ENCODE results near the gene FAM184A.
A peak's percentile ranks its signal among the peaks of the same experiment; 100 is the strongest.
"Not testable (repeated sequence)": the region's sequence is repeated elsewhere in the genome, so short reads cannot be mapped to it uniquely, and the experiment has no call there.

FAM184A gene

DNA sequence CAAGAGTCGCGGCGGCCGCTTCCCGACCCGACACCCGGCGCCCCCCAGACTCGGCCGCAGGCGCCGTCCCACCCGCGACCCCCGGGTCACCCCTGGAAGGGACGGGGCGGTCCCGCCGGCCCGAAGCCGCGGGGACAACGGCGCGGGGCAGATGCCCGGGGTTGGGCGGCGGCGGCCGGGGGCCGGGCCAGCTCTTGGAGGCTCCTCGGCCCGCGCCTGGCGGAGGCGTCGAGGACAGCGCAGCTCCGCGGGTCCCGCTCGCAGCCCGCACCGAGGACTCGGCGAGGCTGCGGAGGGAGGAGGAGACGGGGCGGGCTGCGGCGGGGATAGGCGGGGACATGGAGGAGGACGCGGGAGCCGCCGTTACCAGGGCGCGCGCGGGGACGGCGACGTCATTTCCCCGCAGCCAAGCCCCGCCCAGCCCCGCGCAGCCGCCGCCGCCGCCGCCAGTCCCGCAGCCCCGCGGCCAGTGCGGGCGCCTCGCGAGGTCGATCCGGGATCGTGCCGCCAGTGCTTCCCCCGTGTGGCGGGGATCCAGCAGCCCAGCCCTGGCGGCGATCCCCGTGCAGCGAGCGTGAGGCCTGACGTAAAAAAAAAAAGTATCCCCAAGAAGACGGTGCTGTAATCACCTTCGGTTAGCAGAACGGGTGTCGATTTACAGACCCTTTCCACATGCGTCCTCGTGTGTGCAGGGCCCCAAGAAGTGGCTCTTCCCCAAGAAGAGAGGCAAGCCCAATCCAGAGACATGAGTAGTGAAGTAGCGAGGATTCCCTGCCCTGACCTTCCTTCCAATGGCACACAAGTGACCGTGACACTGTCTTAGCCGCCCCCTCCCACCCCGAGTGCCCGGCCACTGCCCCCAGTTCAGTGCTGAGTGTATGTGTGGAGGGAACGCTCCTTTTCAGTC is at the start of gene FAM184A:
TSS of gene FAM184A (minus strand) at position 289 of the 907 bp plus-strand sequence. CDS start 365 bp downstream, outside the sequence.
- DNase-seq, result peak; percentile 78

- no peak for DNase-seq
Measured at GRCh38 chr6:119127627-119128026, 49.2 kb upstream of the FAM184A start.

- no peak for DNase-seq
Measured at GRCh38 chr6:119126826-119127225, 48.4 kb upstream of the FAM184A start.

- DNase-seq, result no peak
Measured at GRCh38 chr6:119126140-119126539, 47.7 kb upstream of the FAM184A start.

GRCh38 chr6:119125576-119125975 is 47.1 kb upstream of the FAM184A start:
- no peak for DNase-seq

GRCh38 chr6:119124079-119124824 is 45.8 kb upstream of the FAM184A start:
- DNase-seq, result no peak

- no peak for DNase-seq
Measured at GRCh38 chr6:119122336-119122735, 43.9 kb upstream of the FAM184A start.

- DNase-seq, result no peak
Measured at GRCh38 chr6:119121367-119121766, 42.9 kb upstream of the FAM184A start.

- DNase-seq, result no peak
Measured at GRCh38 chr6:119119989-119120388, 41.5 kb upstream of the FAM184A start.

- DNase-seq, result not testable (repeated sequence)
Measured at GRCh38 chr6:119119062-119119461, 40.6 kb upstream of the FAM184A start.

DNA sequence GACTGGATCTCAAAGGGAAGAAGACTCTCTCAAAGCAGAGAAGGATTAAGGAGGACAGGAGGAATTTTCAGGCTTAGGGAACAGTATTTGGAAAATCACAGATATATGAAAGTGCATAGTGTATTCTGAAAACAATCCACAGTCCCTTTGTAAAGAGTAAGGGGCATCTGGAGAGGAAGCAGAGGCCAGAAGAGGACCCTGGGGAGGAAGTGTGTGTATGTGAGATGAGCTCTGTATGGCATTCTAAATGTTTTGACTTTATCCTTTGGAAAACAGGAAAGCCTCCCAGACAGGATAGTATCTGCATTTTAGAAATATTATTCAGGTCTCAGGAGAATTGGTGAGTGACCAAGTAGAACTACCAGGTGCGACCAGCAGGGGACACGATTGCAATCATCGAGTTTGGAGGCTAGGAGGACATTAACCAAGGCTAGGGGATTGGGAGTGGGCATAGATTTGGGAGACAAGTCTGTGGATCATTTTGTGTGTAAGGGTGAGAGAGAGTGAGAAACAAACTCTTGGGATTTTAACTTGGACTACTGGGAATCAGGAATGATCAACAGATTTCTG is 38.3 kb upstream of the FAM184A start:
- no peak for DNase-seq

GRCh38 chr6:119113961-119114360 is 35.5 kb upstream of the FAM184A start:
- no peak for DNase-seq

DNA sequence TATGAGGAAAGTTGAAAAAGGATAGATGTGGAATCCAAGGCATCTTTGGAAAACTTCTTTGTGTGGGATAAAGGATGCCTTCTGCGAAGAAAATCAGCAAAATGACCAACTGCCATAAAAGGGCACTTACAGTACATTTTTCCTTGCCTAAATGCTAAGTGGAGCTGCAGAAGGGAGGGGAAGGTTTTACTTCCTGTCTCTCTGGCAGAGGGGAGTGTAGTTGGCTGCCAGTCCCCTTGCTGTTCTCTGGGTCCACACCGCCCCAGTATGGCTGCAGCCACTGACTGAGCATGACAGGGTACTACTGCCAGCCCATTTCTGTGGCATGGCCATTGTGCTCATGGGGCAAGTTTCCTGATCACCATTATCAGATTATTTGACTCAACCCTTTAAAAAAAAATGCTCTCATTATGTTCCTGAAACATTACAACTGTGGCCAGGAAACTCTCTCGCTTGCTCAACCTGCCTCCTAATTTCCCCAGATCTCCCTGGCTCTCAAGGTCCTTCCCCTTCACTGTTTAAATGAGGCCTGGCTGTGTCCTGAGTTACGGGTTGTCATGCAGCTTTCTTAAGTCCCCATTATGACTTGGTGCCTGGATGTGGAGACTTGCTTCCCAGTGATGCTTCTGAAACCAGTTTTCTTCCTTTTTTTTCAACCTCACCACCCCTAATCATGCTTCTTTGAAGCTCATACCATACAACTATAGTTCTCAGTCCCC is 34.5 kb upstream of the FAM184A start:
- no peak for DNase-seq

- peak; percentile 68 for DNase-seq
Measured at GRCh38 chr6:119110601-119111548, 32.4 kb upstream of the FAM184A start.

DNA sequence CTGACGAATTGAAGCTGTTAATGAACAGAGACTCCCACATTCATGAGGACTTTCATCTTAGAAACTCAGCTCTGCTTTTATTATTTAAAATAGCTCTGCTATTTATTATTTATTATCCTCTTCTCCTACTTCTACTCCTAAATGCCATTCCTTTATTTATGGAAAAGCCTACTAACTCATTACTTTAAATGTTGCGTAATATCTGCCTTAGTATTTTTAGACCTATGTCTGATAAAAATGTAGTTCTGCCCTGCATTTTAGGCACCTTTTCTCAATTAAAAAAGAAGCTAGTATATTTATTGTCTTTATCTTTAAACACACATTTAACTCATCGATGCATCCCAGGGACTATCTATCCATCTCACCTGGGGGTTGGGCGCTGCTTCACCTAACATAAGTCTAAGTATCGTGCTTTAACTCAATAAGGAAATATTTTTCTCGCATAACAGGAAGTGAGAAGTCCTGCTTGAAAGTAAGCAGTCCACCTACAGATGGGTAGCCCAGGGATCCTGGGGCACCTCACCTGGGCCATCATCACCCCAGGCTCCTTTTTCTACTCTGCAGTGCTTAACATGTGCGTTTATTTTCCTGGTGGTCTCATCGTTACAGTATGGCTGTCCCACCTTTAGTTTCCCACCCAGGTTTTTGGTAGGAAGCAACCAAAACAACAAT is 31.3 kb upstream of the FAM184A start:
- DNase-seq, result no peak

DNA sequence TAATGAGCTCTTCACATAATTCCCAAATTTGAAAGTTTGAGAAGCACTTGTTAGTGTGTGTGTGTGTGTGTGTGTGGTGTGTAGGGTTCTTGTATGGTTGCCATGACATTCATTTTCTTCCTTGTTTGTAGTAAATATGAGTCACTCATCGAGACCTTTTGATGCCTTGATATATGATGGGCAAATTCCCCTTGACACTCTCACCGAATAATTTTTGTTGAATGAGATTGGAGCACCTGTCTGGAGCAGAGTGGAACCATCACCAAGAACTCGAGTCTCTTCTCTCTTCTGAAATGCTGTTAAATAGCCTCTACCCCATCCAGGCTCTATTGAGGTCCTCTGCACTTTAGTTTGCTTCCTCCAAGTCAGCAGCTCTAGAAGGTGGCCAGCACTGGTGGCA is 29.6 kb upstream of the FAM184A start:
- no peak for DNase-seq

GRCh38 chr6:119105282-119105681 is 26.8 kb upstream of the FAM184A start:
- DNase-seq, result no peak

- DNase-seq, result no peak
Measured at GRCh38 chr6:119102901-119103300, 24.4 kb upstream of the FAM184A start.

GRCh38 chr6:119100115-119100514 is 21.7 kb upstream of the FAM184A start:
- no peak for DNase-seq

- not testable (repeated sequence) for DNase-seq
Measured at GRCh38 chr6:119097815-119098361, 19.4 kb upstream of the FAM184A start.

Measured in NCI-H345 (cell line).